ENCODE measurements around the gene NTM. TPM values are rescaled to one million over a fixed set of nuclear protein-coding genes. Genes with fewer than 3 reads are reported as not detected.

The NTM gene
- total RNA-seq, 6 donors from 2014 or later = 4.1 to 151 (median 115) TPM

- no peaks in the 10 kb centered on the region for H3K9me3 ChIP-seq
- 68 to 72% methylated on average over 7 to 8 of the region's 8 CpGs for WGBS, 2 donors
- no peak for DNase-seq
Measured at GRCh38 chr11:131723088-131723487, 352.7 kb downstream of the NTM start.

GRCh38 chr11:131724436-131724975 lies 354.1 kb downstream of the NTM start:
- H3K4me1 ChIP-seq = no peaks in the 10 kb centered on the region
- TF ChIP-seq CTCF (IDR thresholded peaks at IDR 0.05) (no peak), POLR2AphosphoS5 (IDR thresholded peaks at IDR 0.05) (no peak), POLR2A (IDR thresholded peaks at IDR 0.05) (no peak), EP300 (IDR thresholded peaks at IDR 0.05) (no peak)
- no peak overlapping the region for H3K4me3 ChIP-seq
- ATAC-seq (ENCODE audit: low FRiP score in 2 of 2) (no peak), DNase-seq (no peak)
- 73 to 80% methylated on average over 10 of the region's 10 CpGs for WGBS, 2 donors
- H3K27me3 ChIP-seq = no peaks in the 10 kb centered on the region
- H3K36me3 ChIP-seq = no peaks in the 10 kb centered on the region
- no peaks in the 10 kb centered on the region for H3K9me3 ChIP-seq
- no peak overlapping the region for H3K27ac ChIP-seq

More at GRCh38 chr11:131723088-131723487, 352.7 kb downstream of the NTM start:
- no peaks in the 10 kb centered on the region for H3K4me1 ChIP-seq
- no peak overlapping the region for H3K27ac ChIP-seq
- ATAC-seq (ENCODE audit: low FRiP score in 2 of 2) = no peak
- H3K4me3 ChIP-seq = no peak overlapping the region
- H3K27me3 ChIP-seq = no peaks in the 10 kb centered on the region
- no peaks in the 10 kb centered on the region for H3K36me3 ChIP-seq
- TF ChIP-seq POLR2A (IDR thresholded peaks at IDR 0.05) = no peak
- TF ChIP-seq POLR2AphosphoS5 (IDR thresholded peaks at IDR 0.05) = no peak
- no peak for TF ChIP-seq CTCF (IDR thresholded peaks at IDR 0.05)
- TF ChIP-seq EP300 (IDR thresholded peaks at IDR 0.05) = no peak

- Histone ChIP-seq H3K9me3 (no peaks in the 10 kb centered on the region), H3K27ac (no peak overlapping the region), H3K36me3 (no peaks in the 10 kb centered on the region), H3K4me3 (no peak overlapping the region), H3K4me1 (peaks cover 0 to 2% (median 0%) of the 10 kb centered on the region in 4 donors), H3K27me3 (no peaks in the 10 kb centered on the region)
- 27 to 32% methylated on average over 4 of the region's 4 CpGs for WGBS, 2 donors
- no peak for ATAC-seq (ENCODE audit: low FRiP score in 2 of 2)
- no peak for DNase-seq
- no peak for TF ChIP-seq POLR2A (IDR thresholded peaks at IDR 0.05)
- TF ChIP-seq EP300 (IDR thresholded peaks at IDR 0.05) = no peak
- no peak for TF ChIP-seq CTCF (IDR thresholded peaks at IDR 0.05)
- no peak for TF ChIP-seq POLR2AphosphoS5 (IDR thresholded peaks at IDR 0.05)
Measured at GRCh38 chr11:131734871-131735270, 364.5 kb downstream of the NTM start.

- 30 to 38% methylated on average over 7 of the region's 7 CpGs for WGBS, 2 donors
- no peak for ATAC-seq (ENCODE audit: low FRiP score in 2 of 2)
- Histone ChIP-seq H3K9me3 (no peaks in the 10 kb centered on the region), H3K4me3 (no peak overlapping the region), H3K27ac (no peak overlapping the region), H3K4me1 (peaks cover 0 to 2% (median 0%) of the 10 kb centered on the region in 4 donors), H3K27me3 (no peaks in the 10 kb centered on the region), H3K36me3 (no peaks in the 10 kb centered on the region)
- DNase-seq = no peak
- TF ChIP-seq POLR2A (IDR thresholded peaks at IDR 0.05) (no peak), POLR2AphosphoS5 (IDR thresholded peaks at IDR 0.05) (no peak), EP300 (IDR thresholded peaks at IDR 0.05) (no peak), CTCF (IDR thresholded peaks at IDR 0.05) (no peak)
Measured at GRCh38 chr11:131737357-131737756, 366.9 kb downstream of the NTM start.

GRCh38 chr11:131739243-131739882 lies 368.9 kb downstream of the NTM start:
- Histone ChIP-seq H3K4me1 (peaks cover 0 to 2% (median 0%) of the 10 kb centered on the region in 4 donors), H3K9me3 (no peaks in the 10 kb centered on the region), H3K27ac (no peak overlapping the region), H3K36me3 (no peaks in the 10 kb centered on the region), H3K27me3 (no peaks in the 10 kb centered on the region), H3K4me3 (no peak overlapping the region)
- ATAC-seq (ENCODE audit: low FRiP score in 2 of 2) (peak in 1 of 2 donors; percentile 44), DNase-seq (no peak)
- TF ChIP-seq POLR2AphosphoS5 (IDR thresholded peaks at IDR 0.05) = no peak
- TF ChIP-seq POLR2A (IDR thresholded peaks at IDR 0.05) = no peak
- no peak for TF ChIP-seq CTCF (IDR thresholded peaks at IDR 0.05)
- TF ChIP-seq EP300 (IDR thresholded peaks at IDR 0.05) = no peak
- 62 to 65% methylated on average over 11 of the region's 11 CpGs for WGBS, 2 donors
